ENCODE measurements around the gene SMAD5. TPM values are rescaled to one million over a fixed set of nuclear protein-coding genes. Genes with fewer than 3 reads are reported as not detected.

Gene SMAD5
- total RNA-seq, 2 donors from 2014 or later, result 12.5 to 18.1 TPM

GRCh38 chr5:136147632-136148031, 15.0 kb downstream of the SMAD5 start:
- Mint-ChIP-seq H3K36me3 (ENCODE audit: low read depth) (peaks cover 6% of the 10 kb centered on the region), H3K27ac (no peak overlapping the region), H3K4me1 (peaks cover 25% of the 10 kb centered on the region), H3K4me3 (no peak overlapping the region), H3K27me3 (no peaks in the 10 kb centered on the region)
- no peaks in the 10 kb centered on the region for H3K9me3 ChIP-seq (ENCODE audit: control insufficient read depth, low read length, poor library complexity, severe bottlenecking)
- DNase-seq, result no peak
- ATAC-seq, result no peak

DNA sequence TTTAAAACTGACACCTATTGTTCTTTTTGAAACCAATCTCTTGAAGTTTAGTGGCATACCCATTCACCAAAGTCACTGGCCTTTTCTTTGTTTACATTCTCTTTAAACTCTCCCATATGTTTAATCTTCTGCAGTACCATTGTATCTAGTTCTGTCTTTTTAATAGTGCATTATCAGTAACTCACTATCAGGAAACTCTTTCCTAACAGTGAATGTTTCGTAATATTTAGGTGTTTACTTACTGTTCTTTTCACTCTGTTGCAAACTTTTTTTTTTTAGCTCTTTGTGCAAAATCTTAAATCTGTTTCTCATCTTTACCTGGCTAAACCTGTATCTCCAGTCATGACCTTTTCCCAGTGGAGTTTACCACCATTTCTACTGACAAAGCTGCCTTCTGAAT, 17.2 kb downstream of the SMAD5 start:
- DNase-seq (no peak), ATAC-seq (no peak)
- Mint-ChIP-seq H3K4me1 (peaks cover 29% of the 10 kb centered on the region), H3K36me3 (ENCODE audit: low read depth) (peaks cover 11% of the 10 kb centered on the region), H3K27me3 (no peaks in the 10 kb centered on the region), H3K27ac (no peak overlapping the region), H3K4me3 (no peak overlapping the region)
- H3K9me3 ChIP-seq (ENCODE audit: control insufficient read depth, low read length, poor library complexity, severe bottlenecking), result no peaks in the 10 kb centered on the region

DNA sequence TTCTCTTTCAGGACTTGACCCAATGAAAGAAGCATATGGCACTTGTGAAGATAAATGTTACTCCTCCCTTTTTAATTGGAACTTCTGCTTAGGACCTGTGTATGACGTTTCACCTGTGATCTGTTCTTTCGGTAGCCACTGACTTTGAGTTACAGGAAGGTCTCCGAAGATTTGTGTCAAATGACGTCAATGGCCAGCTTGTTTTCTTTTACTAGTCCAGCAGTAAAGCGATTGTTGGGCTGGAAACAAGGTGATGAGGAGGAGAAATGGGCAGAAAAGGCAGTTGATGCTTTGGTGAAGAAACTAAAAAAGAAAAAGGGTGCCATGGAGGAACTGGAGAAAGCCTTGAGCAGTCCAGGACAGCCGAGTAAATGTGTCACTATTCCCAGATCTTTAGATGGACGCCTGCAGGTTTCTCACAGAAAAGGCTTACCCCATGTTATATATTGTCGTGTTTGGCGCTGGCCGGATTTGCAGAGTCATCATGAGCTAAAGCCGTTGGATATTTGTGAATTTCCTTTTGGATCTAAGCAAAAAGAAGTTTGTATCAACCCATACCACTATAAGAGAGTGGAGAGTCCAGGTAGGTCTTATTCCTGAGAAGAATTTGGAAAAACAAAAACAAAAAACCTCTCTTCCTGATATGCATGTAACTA, 21.1 kb downstream of the SMAD5 start:
- peaks cover 18% of the 10 kb centered on the region for H3K36me3 Mint-ChIP-seq (ENCODE audit: low read depth)
- H3K27ac Mint-ChIP-seq, result no peak overlapping the region
- DNase-seq, result no peak
- no peak for ATAC-seq
- H3K27me3 Mint-ChIP-seq, result no peaks in the 10 kb centered on the region
- no peaks in the 10 kb centered on the region for H3K9me3 ChIP-seq (ENCODE audit: control insufficient read depth, low read length, poor library complexity, severe bottlenecking)
- peaks cover 26% of the 10 kb centered on the region for H3K4me1 Mint-ChIP-seq
- H3K4me3 Mint-ChIP-seq, result no peak overlapping the region

- no peak overlapping the region for H3K27ac Mint-ChIP-seq
- DNase-seq (no peak), ATAC-seq (no peak)
- H3K27me3 Mint-ChIP-seq, result no peaks in the 10 kb centered on the region
- H3K36me3 Mint-ChIP-seq (ENCODE audit: low read depth), result peaks cover 18% of the 10 kb centered on the region
- peaks cover 23% of the 10 kb centered on the region for H3K4me1 Mint-ChIP-seq
- H3K9me3 ChIP-seq (ENCODE audit: control insufficient read depth, low read length, poor library complexity, severe bottlenecking), result no peaks in the 10 kb centered on the region
- H3K4me3 Mint-ChIP-seq, result no peak overlapping the region
These were observed 22.4 kb downstream of the SMAD5 start for GRCh38 chr5:136155078-136155477.

GRCh38 chr5:136155761-136156160, 23.1 kb downstream of the SMAD5 start:
- H3K9me3 ChIP-seq (ENCODE audit: control insufficient read depth, low read length, poor library complexity, severe bottlenecking), result no peaks in the 10 kb centered on the region
- Mint-ChIP-seq H3K27me3 (no peaks in the 10 kb centered on the region), H3K4me3 (no peak overlapping the region), H3K27ac (no peak overlapping the region), H3K36me3 (ENCODE audit: low read depth) (peaks cover 17% of the 10 kb centered on the region), H3K4me1 (peaks cover 23% of the 10 kb centered on the region)
- DNase-seq (no peak), ATAC-seq (no peak)

- Mint-ChIP-seq H3K27me3 (no peaks in the 10 kb centered on the region), H3K36me3 (ENCODE audit: low read depth) (peaks cover 14% of the 10 kb centered on the region), H3K27ac (no peak overlapping the region), H3K4me3 (no peak overlapping the region), H3K4me1 (peaks cover 18% of the 10 kb centered on the region)
- no peak for ATAC-seq
- DNase-seq, result no peak
- H3K9me3 ChIP-seq (ENCODE audit: control insufficient read depth, low read length, poor library complexity, severe bottlenecking), result no peaks in the 10 kb centered on the region
These were observed 24.9 kb downstream of the SMAD5 start for GRCh38 chr5:136157514-136157913.

DNA sequence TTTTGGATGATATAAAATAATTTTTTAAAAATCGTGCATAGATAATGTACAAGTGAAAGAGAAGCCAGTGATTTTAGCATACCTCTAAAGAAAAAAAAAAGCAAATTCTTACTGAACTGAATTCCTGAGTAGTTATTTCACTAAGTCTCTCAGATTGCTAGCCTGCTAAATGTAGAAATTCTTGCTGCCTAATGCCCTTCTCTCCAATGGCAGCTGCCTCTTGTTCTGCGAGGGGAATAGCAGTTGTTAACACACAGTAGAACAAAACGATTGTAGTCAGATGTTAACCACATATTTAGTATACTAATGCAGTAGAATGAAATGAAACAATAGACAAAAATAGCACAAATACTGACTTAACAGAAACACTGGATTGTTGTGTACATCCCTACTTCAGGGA, 26.8 kb downstream of the SMAD5 start:
- Mint-ChIP-seq H3K4me3 (no peak overlapping the region), H3K4me1 (peaks cover 17% of the 10 kb centered on the region), H3K36me3 (ENCODE audit: low read depth) (peaks cover 12% of the 10 kb centered on the region), H3K27me3 (no peaks in the 10 kb centered on the region), H3K27ac (no peak overlapping the region)
- DNase-seq, result no peak
- no peaks in the 10 kb centered on the region for H3K9me3 ChIP-seq (ENCODE audit: control insufficient read depth, low read length, poor library complexity, severe bottlenecking)
- ATAC-seq, result no peak

DNA sequence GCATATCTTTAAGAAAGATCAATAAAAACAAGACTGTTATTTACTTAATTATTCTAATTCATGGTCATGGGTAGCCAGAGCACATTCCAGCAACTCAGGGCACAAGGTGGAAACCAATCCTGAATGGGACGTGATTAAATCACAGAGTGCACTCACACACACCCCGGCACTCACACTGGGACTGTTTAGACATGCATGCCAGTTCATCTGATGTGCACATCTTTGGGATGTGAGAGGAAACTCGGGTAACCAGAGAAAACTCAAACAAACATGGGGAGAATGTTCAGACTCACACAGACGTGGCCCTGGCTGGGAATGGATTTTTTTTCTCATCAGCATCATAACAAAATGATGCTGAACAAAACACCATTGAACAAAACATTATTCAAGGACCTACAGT, 29.4 kb downstream of the SMAD5 start:
- Mint-ChIP-seq H3K4me1 (peaks cover 8% of the 10 kb centered on the region), H3K27ac (peak overlapping the region; percentile 16)

DNA sequence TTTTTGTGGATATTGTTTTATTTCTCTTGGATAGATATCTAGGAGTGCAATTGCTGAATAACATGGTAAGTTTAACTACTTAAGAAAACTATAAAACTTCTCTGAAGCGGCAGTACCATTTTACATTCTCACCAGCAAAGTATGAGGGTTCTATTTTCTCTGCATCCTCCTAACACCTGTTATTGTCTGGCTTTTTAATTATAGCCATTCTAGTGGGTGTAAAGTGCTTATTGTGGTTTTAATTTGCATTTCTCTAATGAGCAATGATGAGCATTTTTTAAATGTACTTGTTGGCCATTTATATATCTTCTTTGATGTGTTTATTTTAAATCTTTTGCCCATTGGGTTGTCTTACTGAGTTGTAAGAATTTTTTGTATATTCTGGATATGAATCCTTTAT, 31.6 kb downstream of the SMAD5 start:
- Mint-ChIP-seq H3K27me3 (no peaks in the 10 kb centered on the region), H3K4me3 (no peak overlapping the region), H3K4me1 (peaks cover 11% of the 10 kb centered on the region), H3K36me3 (ENCODE audit: low read depth) (peaks cover 10% of the 10 kb centered on the region), H3K27ac (no peak overlapping the region)
- no peaks in the 10 kb centered on the region for H3K9me3 ChIP-seq (ENCODE audit: control insufficient read depth, low read length, poor library complexity, severe bottlenecking)
- DNase-seq (no peak), ATAC-seq (no peak)

More for the DNA sequence above, 29.4 kb downstream of the SMAD5 start:
- Mint-ChIP-seq H3K4me3 (no peak overlapping the region), H3K27me3 (no peaks in the 10 kb centered on the region), H3K36me3 (ENCODE audit: low read depth) (peaks cover 6% of the 10 kb centered on the region)
- no peaks in the 10 kb centered on the region for H3K9me3 ChIP-seq (ENCODE audit: control insufficient read depth, low read length, poor library complexity, severe bottlenecking)
- DNase-seq (no peak), ATAC-seq (no peak)

- peaks cover 10% of the 10 kb centered on the region for H3K36me3 Mint-ChIP-seq (ENCODE audit: low read depth)
These were observed 34.3 kb downstream of the SMAD5 start for GRCh38 chr5:136166909-136167308.

DNA sequence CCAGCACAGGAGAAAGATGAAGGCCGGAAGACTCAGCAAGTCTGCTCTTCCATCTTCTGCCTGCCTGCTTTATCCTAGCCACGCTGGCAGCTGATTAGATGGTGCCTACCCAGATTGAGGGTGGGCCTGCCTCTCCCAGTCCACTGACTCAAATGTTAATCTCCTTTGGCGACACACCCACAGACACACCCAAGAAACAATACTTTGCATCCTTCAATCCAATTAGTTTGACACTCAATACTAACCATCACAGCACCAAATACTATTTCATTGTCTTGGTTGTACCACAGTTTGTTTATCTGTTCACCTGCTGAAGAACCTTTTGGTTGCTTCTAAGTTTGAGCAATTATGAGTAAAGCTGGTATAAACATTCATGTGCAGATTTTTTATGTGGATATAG, 36.6 kb downstream of the SMAD5 start:
- H3K4me1 Mint-ChIP-seq, result peaks cover 5% of the 10 kb centered on the region
- H3K27ac Mint-ChIP-seq, result no peak overlapping the region
- no peaks in the 10 kb centered on the region for H3K9me3 ChIP-seq (ENCODE audit: control insufficient read depth, low read length, poor library complexity, severe bottlenecking)
- H3K27me3 Mint-ChIP-seq, result no peaks in the 10 kb centered on the region
- DNase-seq (no peak), ATAC-seq (no peak)
- peaks cover 10% of the 10 kb centered on the region for H3K36me3 Mint-ChIP-seq (ENCODE audit: low read depth)
- no peak overlapping the region for H3K4me3 Mint-ChIP-seq

More at GRCh38 chr5:136166909-136167308, 34.3 kb downstream of the SMAD5 start:
- H3K27ac Mint-ChIP-seq, result peak overlapping the region; percentile 14
- ATAC-seq (no peak), DNase-seq (no peak)
- H3K4me1 Mint-ChIP-seq, result peaks cover 5% of the 10 kb centered on the region
- no peaks in the 10 kb centered on the region for H3K27me3 Mint-ChIP-seq
- H3K4me3 Mint-ChIP-seq, result no peak overlapping the region
- H3K9me3 ChIP-seq (ENCODE audit: control insufficient read depth, low read length, poor library complexity, severe bottlenecking), result no peaks in the 10 kb centered on the region

DNA sequence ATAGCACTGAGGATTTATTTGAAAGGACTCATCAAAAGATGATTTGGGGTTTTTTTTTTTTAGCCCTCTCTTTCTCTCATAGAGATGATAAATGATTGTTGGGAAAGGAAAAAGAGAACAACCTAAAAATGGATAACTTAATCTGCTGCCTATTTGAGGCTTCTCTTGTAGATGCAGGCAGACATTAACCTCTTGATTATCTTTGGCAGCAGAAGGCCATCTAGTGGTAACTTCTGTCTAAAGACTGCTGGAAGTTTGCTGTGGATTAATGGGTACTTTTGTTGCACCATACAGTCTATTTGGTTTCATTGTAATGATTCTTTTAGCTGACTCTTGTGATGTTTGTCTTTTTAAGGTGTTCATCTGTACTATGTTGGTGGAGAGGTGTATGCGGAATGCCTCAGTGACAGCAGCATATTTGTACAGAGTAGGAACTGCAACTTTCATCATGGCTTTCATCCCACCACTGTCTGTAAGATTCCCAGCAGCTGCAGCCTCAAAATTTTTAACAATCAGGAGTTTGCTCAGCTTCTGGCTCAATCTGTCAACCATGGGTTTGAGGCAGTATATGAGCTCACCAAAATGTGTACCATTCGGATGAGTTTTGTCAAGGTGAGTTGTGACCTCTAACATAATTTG, 41.5 kb downstream of the SMAD5 start:
- H3K4me1 Mint-ChIP-seq, result no peaks in the 10 kb centered on the region
- no peak for DNase-seq
- no peak for ATAC-seq
- no peak overlapping the region for H3K27ac Mint-ChIP-seq
- H3K27me3 Mint-ChIP-seq, result no peaks in the 10 kb centered on the region
- no peaks in the 10 kb centered on the region for H3K9me3 ChIP-seq (ENCODE audit: control insufficient read depth, low read length, poor library complexity, severe bottlenecking)
- H3K4me3 Mint-ChIP-seq, result no peak overlapping the region
- peaks cover 10% of the 10 kb centered on the region for H3K36me3 Mint-ChIP-seq (ENCODE audit: low read depth)

DNA sequence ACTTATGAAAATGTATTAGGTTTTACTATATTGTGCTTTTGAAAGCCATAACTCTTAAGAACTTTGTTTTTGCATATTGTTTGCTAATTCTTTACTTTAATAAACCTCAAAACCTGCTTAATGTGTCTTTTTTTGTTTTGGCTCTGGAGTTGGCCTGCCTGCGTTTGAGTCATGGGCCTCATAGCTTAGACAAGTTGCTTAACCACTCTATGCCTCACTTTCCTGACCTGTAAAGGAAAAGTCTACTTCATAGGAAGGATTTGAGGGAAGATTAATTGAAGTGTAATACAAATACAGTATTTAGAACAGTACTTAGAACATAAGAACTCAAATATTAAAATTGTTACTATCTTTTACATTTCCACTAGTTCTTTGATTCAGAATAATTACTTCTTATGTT, 50.0 kb downstream of the SMAD5 start:
- Mint-ChIP-seq H3K27ac (no peak overlapping the region), H3K36me3 (ENCODE audit: low read depth) (peaks cover 2% of the 10 kb centered on the region), H3K4me3 (no peak overlapping the region), H3K27me3 (peaks cover 9% of the 10 kb centered on the region), H3K4me1 (no peaks in the 10 kb centered on the region)
- H3K9me3 ChIP-seq (ENCODE audit: control insufficient read depth, low read length, poor library complexity, severe bottlenecking), result no peaks in the 10 kb centered on the region
- no peak for ATAC-seq
- DNase-seq, result no peak
